GM19467 (cell line): ENCODE data around the gene AGPAT4.
"Not testable (repeated sequence)": the region's sequence is repeated elsewhere in the genome, so short reads cannot be mapped to it uniquely, and the experiment has no call there.

ENCODE experiments used
- ATAC-seq: cut with Tn5 transposase; IDR thresholded peaks from one replicate; pipeline ENCODE4 v1.9.1; 2021; ENCODE audit warnings: mild to moderate bottlenecking, moderate library complexity; ENCODE audit not compliant: unreplicated experiment

Gene AGPAT4

GRCh38 chr6:161273752-161274487 is at the start of gene AGPAT4:
AGPAT4 (minus strand) TSS chr6:161274061; CDS start chr6:161232213, 41,848 bp downstream.
- peak; percentile 98 for ATAC-seq

DNA sequence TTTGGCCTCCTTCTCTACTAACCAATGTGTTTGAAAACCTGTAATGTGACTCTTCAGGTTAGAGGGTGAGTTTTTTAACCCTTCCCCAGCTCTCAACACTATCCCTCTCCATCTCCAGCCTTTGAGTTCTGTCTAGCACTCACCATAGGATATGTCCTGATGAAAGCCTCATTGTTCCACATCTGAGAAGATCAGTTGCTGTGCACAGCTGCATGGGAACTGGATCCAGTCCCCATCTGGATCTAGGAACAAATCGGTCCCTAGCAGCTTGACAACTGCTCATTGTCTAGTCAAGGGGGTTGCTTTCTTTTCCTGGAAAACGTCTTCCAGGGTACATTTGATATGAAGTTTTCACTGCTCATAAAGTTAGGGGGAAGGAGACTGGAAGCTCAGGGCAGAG is 45.4 kb upstream of the AGPAT4 start:
- ATAC-seq = no peak

GRCh38 chr6:161318456-161318855 is 44.6 kb upstream of the AGPAT4 start:
- ATAC-seq = no peak

- no peak for ATAC-seq
Observed at GRCh38 chr6:161316531-161316930, 42.7 kb upstream of the AGPAT4 start.

GRCh38 chr6:161315246-161315917 is 41.5 kb upstream of the AGPAT4 start:
- ATAC-seq = not testable (repeated sequence)

DNA sequence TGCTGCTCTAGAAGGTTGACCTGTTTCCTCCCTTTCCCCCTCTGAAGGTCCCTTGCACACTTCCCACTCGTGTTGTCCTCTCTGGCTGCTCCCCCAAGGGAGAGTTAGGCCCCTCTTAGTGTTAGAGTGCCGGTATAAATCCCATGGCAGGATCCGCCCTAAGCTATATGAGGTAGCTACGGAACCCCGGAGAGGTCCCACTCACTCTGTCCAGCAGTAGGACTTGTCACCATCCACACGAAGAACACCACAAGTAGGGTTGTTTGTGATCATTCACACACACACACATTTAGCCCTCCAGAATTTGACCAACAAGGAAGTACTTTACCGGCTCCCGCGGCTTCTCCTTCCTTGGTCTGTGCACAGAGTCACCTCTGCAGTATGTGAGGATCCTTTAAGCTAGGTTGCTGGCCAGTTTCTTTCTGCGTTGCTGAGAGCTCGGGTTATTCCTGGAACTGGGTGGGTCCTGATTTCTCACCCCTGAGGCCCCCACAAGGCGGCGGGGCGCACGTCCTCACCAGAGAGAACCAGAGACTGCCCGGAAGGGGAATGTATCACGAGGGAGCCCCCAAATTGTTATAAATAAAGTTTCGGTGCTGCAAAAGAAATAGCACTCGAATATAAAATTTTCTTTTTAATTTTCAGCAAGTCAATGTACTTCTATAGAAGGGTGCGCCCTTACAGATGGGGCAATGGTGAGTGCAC is 40.8 kb upstream of the AGPAT4 start:
- not testable (repeated sequence) for ATAC-seq

DNA sequence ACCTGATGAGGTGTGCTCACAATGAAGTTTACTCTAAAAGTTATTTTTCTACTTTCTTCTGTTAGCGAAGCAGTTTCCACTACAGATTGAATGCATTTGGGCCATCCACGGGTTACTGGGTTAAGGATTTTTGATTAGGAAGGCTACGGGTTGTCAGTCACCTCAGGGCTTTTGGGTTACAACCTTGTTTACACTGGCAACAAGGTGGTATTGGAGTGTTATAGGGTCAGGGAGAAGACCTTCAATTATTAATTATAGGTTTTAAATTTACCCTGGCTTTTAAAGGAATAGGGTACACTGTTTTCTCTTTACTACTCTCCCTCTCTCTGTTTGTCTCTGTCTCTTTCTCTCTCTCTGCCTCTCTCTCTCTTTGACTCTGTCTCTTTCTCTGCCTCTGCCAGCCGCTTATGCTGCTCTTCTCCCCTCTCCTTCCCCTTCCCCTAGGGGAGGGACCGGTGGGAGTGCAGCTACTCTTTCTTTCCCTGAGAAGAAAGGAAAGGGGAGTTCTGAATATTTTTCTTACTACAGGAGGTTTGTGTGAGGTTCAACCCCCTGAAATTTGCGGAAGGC is 40.2 kb upstream of the AGPAT4 start:
- no peak for ATAC-seq

DNA sequence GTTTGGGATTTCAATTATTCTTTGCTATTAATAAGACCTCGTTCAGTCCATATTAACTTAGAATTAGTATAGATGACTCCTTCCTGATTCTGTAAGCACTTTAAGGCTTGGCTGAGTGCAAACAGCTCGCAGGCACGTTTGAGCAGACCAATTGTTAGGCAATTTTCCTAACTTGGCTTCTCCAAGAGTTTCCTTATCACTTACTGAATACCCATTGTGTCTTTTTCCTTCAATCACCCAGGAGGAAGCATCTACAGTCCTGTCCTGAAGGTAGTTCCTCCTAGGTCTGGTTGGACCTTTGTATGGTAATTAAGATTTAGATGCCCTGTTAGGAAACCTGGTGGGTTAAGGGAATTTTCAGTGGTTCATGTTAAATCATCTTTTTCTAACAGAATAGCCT is 39.6 kb upstream of the AGPAT4 start:
- ATAC-seq = not testable (repeated sequence)

GRCh38 chr6:161309774-161310173 is 35.9 kb upstream of the AGPAT4 start:
- ATAC-seq = not testable (repeated sequence)

- ATAC-seq = no peak
Observed at GRCh38 chr6:161308075-161308655, 34.3 kb upstream of the AGPAT4 start.

- ATAC-seq = no peak
Observed at GRCh38 chr6:161305860-161306259, 32.0 kb upstream of the AGPAT4 start.

DNA sequence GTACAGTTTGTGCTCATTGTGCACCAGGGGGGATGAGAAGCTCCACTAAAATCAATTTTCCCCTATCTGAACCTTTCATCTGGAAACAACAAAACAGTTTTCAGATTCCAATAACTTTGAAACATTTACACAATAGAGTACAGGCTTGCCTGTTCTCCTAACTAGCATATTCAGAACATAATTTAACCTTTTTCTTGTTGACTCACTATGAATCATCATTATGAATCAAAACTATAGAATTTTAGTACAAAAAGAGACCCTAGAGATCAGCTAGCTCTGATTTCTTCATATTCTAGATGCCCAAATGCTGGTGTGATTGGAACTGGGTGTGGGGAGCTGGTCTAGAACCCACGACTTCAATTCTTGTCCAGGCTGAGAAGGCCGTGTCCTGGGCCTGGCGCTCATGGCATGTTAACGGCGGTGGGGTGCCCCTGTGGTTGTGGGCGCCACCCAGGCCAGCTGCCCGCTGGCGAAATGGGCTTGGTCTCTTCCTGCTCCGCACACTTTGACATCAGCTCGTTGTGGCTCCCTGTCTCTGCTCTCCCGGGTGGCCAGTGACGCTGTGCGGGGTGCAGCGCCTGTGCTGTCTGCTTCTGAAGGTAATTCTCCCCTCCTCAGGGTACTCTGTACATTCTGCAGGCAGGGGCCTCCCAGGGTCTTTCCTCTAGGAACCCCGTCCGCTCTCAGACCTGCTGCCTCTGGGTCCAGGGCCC is 29.9 kb upstream of the AGPAT4 start:
- no peak for ATAC-seq

DNA sequence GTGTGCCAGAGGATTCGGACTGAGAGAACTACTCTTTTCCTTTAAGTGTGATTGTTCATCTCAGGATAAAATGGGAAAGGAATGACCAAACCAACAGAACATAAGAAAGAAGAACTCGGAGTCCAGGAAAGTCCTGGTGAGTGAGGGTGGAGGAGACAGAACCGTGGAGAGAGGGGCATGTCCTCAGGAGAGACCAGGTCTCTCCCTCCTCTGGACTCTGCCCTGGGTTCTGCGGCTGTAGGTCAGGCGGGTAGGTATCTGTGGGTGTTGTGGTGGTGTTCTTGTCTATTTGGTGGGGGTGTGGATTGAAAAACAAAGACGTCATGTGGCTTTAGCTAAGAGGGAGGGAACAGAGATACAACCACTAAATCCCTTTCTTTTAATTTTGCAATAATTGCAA is 29.1 kb upstream of the AGPAT4 start:
- ATAC-seq = no peak

- no peak for ATAC-seq
Observed at GRCh38 chr6:161301338-161301737, 27.5 kb upstream of the AGPAT4 start.

- ATAC-seq = no peak
Observed at GRCh38 chr6:161300823-161301222, 27.0 kb upstream of the AGPAT4 start.

- ATAC-seq = no peak
Observed at GRCh38 chr6:161299726-161300125, 25.9 kb upstream of the AGPAT4 start.

GRCh38 chr6:161295784-161296183 is 21.9 kb upstream of the AGPAT4 start:
- no peak for ATAC-seq

DNA sequence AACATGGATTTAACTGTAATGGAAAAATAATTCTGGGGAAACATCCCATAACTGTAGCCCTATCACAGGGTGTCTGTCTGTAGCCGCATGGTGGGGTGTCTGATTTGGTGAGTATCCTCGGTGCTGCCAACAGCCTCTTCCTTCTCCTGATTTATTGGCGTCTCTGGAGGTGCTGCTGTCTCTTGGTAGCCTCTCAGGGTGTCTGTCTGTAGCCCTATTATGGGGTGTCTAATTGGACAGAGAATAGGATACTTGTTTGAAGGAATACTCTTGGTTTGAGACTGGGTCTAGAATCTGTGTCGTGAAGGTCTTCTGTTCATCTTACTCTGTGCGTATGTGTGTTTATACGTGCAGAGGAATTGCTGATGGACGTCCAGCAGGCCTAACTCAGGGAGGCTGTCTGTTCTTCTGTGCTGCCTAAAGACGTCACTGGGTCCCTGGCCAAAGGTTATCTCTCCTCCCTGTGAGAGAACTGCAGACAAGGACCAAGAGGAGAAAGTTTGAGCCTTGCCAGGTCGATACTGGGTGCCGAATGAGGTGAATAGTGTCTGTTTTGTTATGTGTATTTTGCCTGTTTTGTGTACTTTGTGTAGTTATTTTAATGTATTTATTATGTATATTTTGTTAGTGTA is 18.9 kb upstream of the AGPAT4 start:
- no peak for ATAC-seq

DNA sequence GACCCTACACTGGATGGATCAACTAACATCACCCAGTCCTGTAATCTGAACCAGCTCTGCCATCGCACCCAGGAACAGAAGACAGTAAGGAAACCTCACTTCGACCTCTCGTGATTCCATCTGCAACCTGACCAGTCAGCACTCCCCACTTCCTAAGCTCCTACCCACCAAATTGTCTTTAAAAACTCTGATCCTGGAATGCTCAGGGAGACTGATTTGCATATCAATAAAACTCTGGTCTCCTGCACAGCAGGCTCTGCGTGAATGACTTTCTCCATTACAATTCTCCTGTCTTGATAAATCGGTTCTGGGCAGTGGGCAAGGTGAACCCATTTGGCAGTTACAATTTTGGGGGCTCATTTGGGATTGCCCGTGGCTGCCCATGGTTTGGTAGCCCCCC is 18.3 kb upstream of the AGPAT4 start:
- ATAC-seq = no peak

- no peak for ATAC-seq
Observed at GRCh38 chr6:161290751-161291150, 16.9 kb upstream of the AGPAT4 start.
